HG03521 (cell line): ENCODE data around the gene DHX40.
"Not testable (repeated sequence)": the region's sequence is repeated elsewhere in the genome, so short reads cannot be mapped to it uniquely, and the experiment has no call there.

ENCODE experiments used
- ATAC-seq: cut with Tn5 transposase; IDR thresholded peaks from one replicate; pipeline ENCODE4 v1.9.1; 2021; ENCODE audit warnings: mild to moderate bottlenecking, moderate library complexity; ENCODE audit not compliant: unreplicated experiment

DHX40 gene

GRCh38 chr17:59565171-59565958 lies at the start of gene DHX40:
Gene DHX40, plus strand, starts transcription at chr17:59565610. Its CDS starts 62 bp downstream, at chr17:59565672.
- peak; percentile 77 for ATAC-seq

DNA sequence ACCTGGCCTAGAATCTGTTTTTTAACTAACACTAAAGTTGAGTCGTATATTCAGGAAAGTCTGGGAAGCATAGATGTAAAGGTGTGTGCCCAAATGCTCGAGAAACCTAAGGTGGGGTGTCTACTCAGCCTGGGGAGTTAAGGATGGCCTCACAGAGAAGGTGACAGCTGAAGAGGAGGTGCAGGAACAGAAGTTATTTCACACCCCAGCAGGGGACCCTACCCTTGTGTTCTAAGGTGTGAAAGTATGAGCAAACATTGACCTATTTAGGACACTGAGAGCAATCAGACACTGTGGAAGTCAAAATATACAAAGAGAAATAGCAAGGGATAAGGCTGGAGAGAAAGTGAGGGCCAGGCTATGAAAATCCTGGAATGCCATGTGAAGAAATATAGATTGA lies 49.0 kb upstream of the DHX40 start:
- no peak for ATAC-seq

DNA sequence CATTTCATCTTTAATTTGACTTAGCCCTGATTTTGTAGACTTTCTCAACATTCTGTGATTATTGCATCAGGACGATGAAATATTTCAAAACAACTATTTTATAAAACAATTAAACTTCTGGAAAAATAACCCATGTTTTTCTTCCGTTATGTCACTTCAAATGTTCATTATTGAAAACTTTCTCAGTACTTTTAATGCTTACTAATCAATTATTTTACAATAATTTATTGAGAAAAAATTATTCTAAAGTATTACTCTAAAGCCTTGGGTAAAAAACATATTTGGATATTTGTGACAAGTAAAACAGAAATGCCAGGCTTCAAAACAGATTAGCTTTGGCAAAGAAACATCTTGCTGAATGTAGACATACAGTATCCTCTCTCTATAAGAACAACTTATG lies 46.3 kb upstream of the DHX40 start:
- ATAC-seq, result no peak

GRCh38 chr17:59520251-59520650 lies 45.2 kb upstream of the DHX40 start:
- no peak for ATAC-seq

DNA sequence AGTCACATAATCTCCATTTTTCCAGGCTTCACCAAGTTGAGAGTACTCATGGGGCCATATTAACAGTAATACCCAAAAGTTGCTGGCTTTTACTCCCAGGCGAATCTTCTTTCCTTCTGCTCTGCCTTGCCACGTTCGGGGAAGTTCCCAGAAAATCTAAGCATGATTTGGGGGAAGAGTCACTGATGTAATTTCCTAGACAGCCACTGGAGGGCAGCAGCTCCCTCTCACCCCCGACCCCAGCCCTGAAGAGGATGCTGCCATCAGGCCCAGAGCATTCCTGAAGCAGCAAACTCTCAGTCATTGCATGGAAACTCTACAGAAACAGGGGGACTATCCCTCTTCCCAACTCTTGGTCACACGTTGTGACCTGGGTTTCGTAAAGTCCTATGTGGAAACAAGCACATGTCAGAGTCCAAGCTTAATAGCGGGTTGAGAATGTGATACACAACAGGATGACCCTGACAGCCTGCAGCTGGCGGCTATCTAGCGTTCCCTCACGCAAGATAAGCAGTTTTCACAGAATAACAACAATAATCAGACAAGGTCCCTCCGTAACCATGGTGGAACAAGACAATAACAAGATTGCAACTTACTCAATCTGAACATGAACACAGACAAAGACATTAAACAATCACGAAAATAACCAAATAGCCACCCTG lies 43.8 kb upstream of the DHX40 start:
- no peak for ATAC-seq

GRCh38 chr17:59524930-59525329 lies 40.5 kb upstream of the DHX40 start:
- not testable (repeated sequence) for ATAC-seq

DNA sequence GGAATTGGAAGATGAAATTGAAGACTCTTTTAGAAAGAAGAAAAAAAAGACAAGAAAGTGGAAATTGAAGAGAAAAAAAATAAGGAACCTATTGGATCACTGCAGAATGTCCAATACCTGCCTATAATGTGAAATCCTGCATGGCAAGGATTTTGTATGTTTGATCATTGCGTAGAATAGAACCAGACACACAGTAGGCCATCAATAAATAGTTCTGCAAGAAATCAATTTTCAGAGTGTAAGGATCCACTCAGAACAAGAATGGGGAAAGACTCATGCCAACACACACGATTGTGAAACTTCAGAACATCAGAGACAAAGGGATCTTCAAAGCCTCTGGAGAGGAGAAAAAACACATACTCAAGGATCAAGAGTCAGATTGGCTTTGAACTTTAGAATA lies 39.7 kb upstream of the DHX40 start:
- no peak for ATAC-seq

DNA sequence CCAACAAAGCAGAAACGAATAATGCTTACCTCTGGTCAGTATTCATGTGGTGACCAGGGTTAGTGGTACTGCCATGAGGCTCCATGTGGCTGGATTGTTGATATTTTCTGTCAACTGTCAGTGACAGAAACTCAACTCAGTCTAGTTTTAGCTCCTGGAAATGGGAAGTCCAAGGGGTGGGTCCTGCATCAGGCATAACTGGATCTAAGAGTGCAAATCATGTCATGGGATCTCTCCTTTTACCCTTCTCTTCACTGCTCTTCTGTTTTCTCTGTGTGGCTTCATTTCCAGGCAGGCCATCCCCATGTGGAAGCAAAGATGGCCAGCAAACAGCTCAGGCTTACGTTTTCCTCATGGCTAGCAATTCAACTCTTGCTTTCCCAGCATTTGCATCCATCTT lies 39.0 kb upstream of the DHX40 start:
- no peak for ATAC-seq

DNA sequence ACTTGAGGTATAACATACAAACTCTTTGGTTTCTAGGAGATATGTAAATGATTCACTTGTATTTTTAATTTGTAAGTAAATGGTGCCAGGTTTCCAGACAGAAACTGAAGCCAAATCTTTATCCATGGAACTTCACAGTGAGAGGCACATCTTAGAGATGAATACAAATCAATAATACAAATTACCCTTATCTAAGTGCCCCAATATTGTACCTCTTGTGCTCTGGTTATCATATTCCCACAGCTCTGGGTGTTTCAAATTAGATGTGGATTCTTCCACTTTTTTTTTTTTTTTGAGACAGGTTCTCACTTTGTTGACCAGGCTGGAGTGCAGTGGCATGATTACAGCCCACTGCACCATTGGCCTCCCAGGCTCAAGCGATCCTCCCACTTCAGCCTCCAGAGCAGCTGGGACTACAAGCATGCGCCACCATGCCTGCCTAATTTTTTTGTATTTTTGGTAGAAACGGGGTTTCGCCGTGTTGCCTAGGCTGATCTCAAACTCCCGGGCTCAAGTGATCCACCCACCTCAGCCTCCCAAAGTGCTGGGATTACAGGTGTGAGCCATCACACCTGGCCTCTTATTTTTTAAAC lies 38.0 kb upstream of the DHX40 start:
- no peak for ATAC-seq

DNA sequence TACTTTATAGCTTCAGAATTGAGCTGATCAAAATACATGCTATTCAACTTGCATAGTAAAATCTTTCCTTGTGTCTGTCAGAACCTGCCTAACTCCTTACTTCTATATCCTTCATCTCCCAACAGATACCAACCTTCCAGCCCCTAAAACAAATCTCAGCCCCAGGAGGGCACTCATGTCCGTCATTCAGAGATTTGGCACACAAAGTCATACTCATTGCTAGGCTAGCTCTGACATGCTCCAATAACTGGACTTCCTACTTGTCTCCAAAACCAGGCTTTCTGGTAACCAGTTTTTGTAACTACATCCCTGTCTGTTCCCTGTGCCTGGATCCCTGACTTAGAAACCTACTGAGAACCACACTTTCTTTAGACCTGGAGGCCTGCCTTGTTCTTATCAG lies 37.5 kb upstream of the DHX40 start:
- ATAC-seq, result no peak

- ATAC-seq, result no peak
These were observed 34.9 kb upstream of the DHX40 start for GRCh38 chr17:59530531-59530930.

GRCh38 chr17:59533694-59534093 lies 31.7 kb upstream of the DHX40 start:
- no peak for ATAC-seq

GRCh38 chr17:59534583-59534982 lies 30.8 kb upstream of the DHX40 start:
- no peak for ATAC-seq

GRCh38 chr17:59538195-59538909 lies 27.1 kb upstream of the DHX40 start:
- no peak for ATAC-seq

GRCh38 chr17:59542960-59543635 lies 22.3 kb upstream of the DHX40 start:
- no peak for ATAC-seq

DNA sequence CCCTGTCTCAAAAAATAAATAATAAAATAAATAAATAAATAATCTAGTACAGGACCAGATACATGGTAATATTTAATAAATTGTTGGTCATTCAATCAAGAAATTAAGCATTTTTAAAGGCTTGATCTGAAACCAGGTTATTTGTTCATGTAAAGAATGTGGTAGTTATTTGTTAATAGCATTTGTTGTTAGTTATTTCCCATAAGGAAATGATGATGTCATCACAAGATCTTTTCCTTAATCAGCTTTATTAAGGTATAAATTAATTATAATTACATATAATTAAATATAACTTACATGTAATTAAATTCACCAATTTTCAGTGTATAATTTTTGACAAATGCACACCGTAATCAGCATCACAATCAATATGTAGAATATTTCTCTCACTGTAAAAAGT lies 19.5 kb upstream of the DHX40 start:
- ATAC-seq, result no peak

DNA sequence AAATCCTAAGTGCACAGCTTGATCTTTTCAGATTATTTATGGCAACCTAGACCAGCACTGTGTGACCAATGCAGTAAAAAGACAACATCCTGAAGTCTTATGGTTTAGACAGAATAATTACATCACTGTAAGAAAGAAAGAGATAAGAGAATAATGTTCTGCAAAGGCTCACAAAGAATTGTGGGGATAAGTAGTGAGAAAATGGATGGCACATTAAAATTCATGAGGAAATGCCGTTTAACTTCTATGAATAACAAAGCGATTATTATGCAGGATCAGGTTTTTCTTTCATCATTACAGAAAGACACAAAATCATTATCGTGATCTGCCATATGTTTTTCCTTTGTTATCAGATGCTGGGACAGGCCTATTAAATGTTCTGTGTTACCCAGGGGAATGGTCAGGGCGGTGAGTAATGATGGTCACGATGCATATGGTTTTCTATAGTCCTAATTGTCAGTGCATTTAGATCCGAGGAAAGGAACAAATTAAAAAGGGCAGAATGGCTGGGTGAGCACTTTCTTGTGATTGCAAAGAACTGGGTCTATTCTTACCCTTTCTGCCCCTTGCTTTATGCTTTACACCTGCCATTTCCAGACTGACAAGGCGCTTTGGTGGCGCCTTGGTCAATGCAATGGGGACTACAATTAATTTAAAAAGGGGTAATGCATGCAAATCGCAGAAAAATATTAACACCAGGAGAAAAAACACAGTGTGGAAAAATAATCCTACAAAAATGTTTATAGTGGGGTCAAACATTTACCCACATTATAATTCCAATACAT lies 18.1 kb upstream of the DHX40 start:
- no peak for ATAC-seq

- ATAC-seq, result not testable (repeated sequence)
These were observed 16.4 kb upstream of the DHX40 start for GRCh38 chr17:59548985-59549384.

GRCh38 chr17:59550703-59551102 lies 14.7 kb upstream of the DHX40 start:
- ATAC-seq, result no peak

- ATAC-seq, result no peak
These were observed 7.4 kb upstream of the DHX40 start for GRCh38 chr17:59558039-59558438.
